PC-9 (cell line): Measurements from ENCODE around the gene ENG. TPM values are rescaled to one million over a fixed set of nuclear protein-coding genes. Genes with fewer than 3 reads are reported as not detected.

Source experiments
- BruUV-seq: library from RNA; stranded (reverse); fragments of 400-500 nt; replicated peaks from 2 replicates; lab custom pipeline; 2021; lab: Mats Ljungman, UMichigan
- CTCF ChIA-PET: fragments of 300-600 bp; sonication (Branson Sonifier 250); formaldehyde crosslinking; loops from one replicate; lab custom pipeline; 2022; ENCODE audit warnings: antibody characterized with exemption; lab: Charles Lee
- POLR2A ChIA-PET: fragments of 300-600 bp; sonication (Branson Sonifier 250); formaldehyde crosslinking; loops from one replicate; lab custom pipeline; 2022; ENCODE audit warnings: antibody characterized with exemption; ENCODE audit not compliant: unreplicated experiment; lab: Charles Lee
- DNase-seq, 2 experiments: peaks; one replicate each; pipeline versions ENCODE4 v3.0.0 to v3.0.0-alpha.2; 2015 to 2022; ENCODE audit warnings: mixed read lengths in 1 of 2
- H2AFZ ChIP-seq: fragments of 200-600 bp; sonication (generic); 2 replicates; pipeline ENCODE4 v1.8.1; 2017; ENCODE audit warnings: antibody characterized with exemption
- H3F3A ChIP-seq: fragments of 200-600 bp; sonication (generic); 2 replicates; pipeline ENCODE4 v1.8.1; 2017; ENCODE audit warnings: antibody characterized with exemption, mild to moderate bottlenecking, low read depth; ENCODE audit not compliant: insufficient read depth
- H3K27ac ChIP-seq: fragments of 200-600 bp; sonication (generic); 2 replicates; pipeline ENCODE4 v1.6.1; 2016; ENCODE audit warnings: mixed run types
- H3K27me3 ChIP-seq: fragments of 200-600 bp; sonication (generic); 2 replicates; pipeline ENCODE4 v1.6.1; 2016; ENCODE audit warnings: low read depth, mixed run types; ENCODE audit not compliant: insufficient read depth
- H3K36me3 ChIP-seq: fragments of 200-600 bp; sonication (generic); 2 replicates; pipeline ENCODE4 v1.6.1; 2016; ENCODE audit warnings: low read depth, mixed run types
- H3K4me1 ChIP-seq: fragments of 200-600 bp; sonication (generic); replicated peaks from 2 replicates; pipeline ENCODE4 v1.6.1; 2016; ENCODE audit warnings: mixed run types; ENCODE audit not compliant: insufficient read depth
- H3K4me2 ChIP-seq: fragments of 200-600 bp; sonication (generic); 2 replicates; pipeline ENCODE4 v1.6.1; 2017; ENCODE audit warnings: mixed run types
- H3K4me3 ChIP-seq: fragments of 200-600 bp; sonication (generic); 2 replicates; pipeline ENCODE4 v1.6.1; 2016; ENCODE audit warnings: mixed run types
- H3K79me2 ChIP-seq: fragments of 200-600 bp; sonication (generic); 2 replicates; pipeline ENCODE4 v1.6.1; 2017; ENCODE audit warnings: low read depth, mixed run types
- H3K9me2 ChIP-seq: fragments of 200-600 bp; sonication (generic); 2 replicates; pipeline ENCODE4 v1.8.1; 2017; ENCODE audit warnings: mild to moderate bottlenecking; ENCODE audit not compliant: insufficient read depth
- H3K9me3 ChIP-seq: fragments of 200-600 bp; sonication (generic); 2 replicates; pipeline ENCODE4 v1.8.1; 2016; ENCODE audit warnings: low read depth; ENCODE audit not compliant: insufficient read depth
- H4K20me1 ChIP-seq: fragments of 200-600 bp; sonication (generic); 2 replicates; pipeline ENCODE4 v1.8.1; 2017; ENCODE audit not compliant: insufficient read depth
- CTCF ChIP-seq: fragments of 200-600 bp; sonication (generic); conservative IDR thresholded peaks from 2 replicates; pipeline ENCODE4 v1.6.1; 2017; ENCODE audit warnings: mixed run types, antibody characterized with exemption, mild to moderate bottlenecking, moderate library complexity
- EZH2 ChIP-seq: fragments of 200-600 bp; sonication (generic); IDR thresholded peaks from 2 replicates; pipeline ENCODE4 v1.8.0; 2017; ENCODE audit warnings: antibody characterized with exemption, low read depth
- intact Hi-C: fragments of 100-400 bp; cut with micrococcal nuclease; formaldehyde crosslinking; loops from one replicate; pipeline ENCODE4 v1.10.0; 2022; ENCODE audit not compliant: unreplicated experiment
- total RNA-seq: library from RNA; stranded (reverse); gene quantifications from 2 replicates; pipeline ENCODE4 v1.2.3, GENCODE V29; 2021

ENG gene
- total RNA-seq, 1 experiment from 2014 or later, result 23.1 TPM

GRCh38 chr9:127770583-127770904 is 83.9 kb downstream of the ENG start:
- H3K9me2 ChIP-seq, result no peaks in the 10 kb centered on the region
- H3K27me3 ChIP-seq, result peaks cover 8% of the 10 kb centered on the region; the same call in 1 of the 2 replicates
- H3K9me3 ChIP-seq, result no peaks in the 10 kb centered on the region
- no peaks in the 10 kb centered on the region for H4K20me1 ChIP-seq
- H3K4me2 ChIP-seq, result peak overlapping the region; percentile 93
- no peaks in the 10 kb centered on the region for H3K36me3 ChIP-seq
- H2AFZ ChIP-seq, result no peak overlapping the region
- peak overlapping the region; percentile 72; the same call in 1 of the 2 replicates for H3K4me3 ChIP-seq
- POLR2A ChIA-PET, result interaction anchor here (0.5 to 1.0 kb wide), 5 partner anchors 25 to 1111 kb away, joined by 3 to 21 read pairs (median 6); partner anchors contain the start of genes KYAT1 and LRRC8A
- H3K79me2 ChIP-seq, result no peaks in the 10 kb centered on the region
- peaks cover 7% of the 10 kb centered on the region for H3K4me1 ChIP-seq
- BruUV-seq, result no TSS peak
- intact Hi-C loops, result no loop called here
- CTCF ChIA-PET, result interaction anchor here (1.5 to 1.9 kb wide), 3 partner anchors 28 to 35 kb away, joined by 6 to 23 read pairs (median 6); partner anchors contain the start of gene TOR2A
- H3F3A ChIP-seq, result peaks cover 14% of the 10 kb centered on the region; the same call in 1 of the 2 replicates
- no peak overlapping the region for H3K27ac ChIP-seq
- no peak for DNase-seq
- TF ChIP-seq CTCF (no peak), EZH2 (no peak)

- TF ChIP-seq CTCF, result no peak
- no peak overlapping the region for H3K4me3 ChIP-seq
- CTCF ChIA-PET, result interaction anchor here (1.5 to 1.9 kb wide), 2 partner anchors 28 to 29 kb away, joined by 6 read pairs; no protein-coding TSS in a partner anchor
- peak overlapping the region; percentile 93 for H3K4me2 ChIP-seq
- intact Hi-C loops, result no loop called here
- no peak overlapping the region for H2AFZ ChIP-seq
- no peaks in the 10 kb centered on the region for H4K20me1 ChIP-seq
- H3K79me2 ChIP-seq, result no peaks in the 10 kb centered on the region
- H3K27ac ChIP-seq, result no peak overlapping the region
- peaks cover 7% of the 10 kb centered on the region for H3K4me1 ChIP-seq
- peaks cover 14% of the 10 kb centered on the region; the same call in 1 of the 2 replicates for H3F3A ChIP-seq
- no peak for DNase-seq
- POLR2A ChIA-PET, result no interaction called here
- H3K9me3 ChIP-seq, result no peaks in the 10 kb centered on the region
- BruUV-seq, result no TSS peak
- peaks cover 6% of the 10 kb centered on the region; the same call in 1 of the 2 replicates for H3K27me3 ChIP-seq
- no peaks in the 10 kb centered on the region for H3K9me2 ChIP-seq
- H3K36me3 ChIP-seq, result no peaks in the 10 kb centered on the region
Observed at GRCh38 chr9:127769929-127770582, 84.4 kb downstream of the ENG start.

- ChIA-PET CTCF (no interaction called here), POLR2A (no interaction called here)
- Histone ChIP-seq H3K4me2 (no peak overlapping the region), H3K36me3 (no peaks in the 10 kb centered on the region), H4K20me1 (no peaks in the 10 kb centered on the region), H3K4me1 (peaks cover 7% of the 10 kb centered on the region), H3K4me3 (no peak overlapping the region), H2AFZ (no peak overlapping the region), H3K9me3 (no peaks in the 10 kb centered on the region), H3K79me2 (no peaks in the 10 kb centered on the region), H3F3A (peaks cover 14% of the 10 kb centered on the region; the same call in 1 of the 2 replicates), H3K27me3 (no peaks in the 10 kb centered on the region; the same call in 1 of the 2 replicates), H3K9me2 (no peaks in the 10 kb centered on the region), H3K27ac (no peak overlapping the region)
- TF ChIP-seq CTCF, result no peak
- TF ChIP-seq EZH2, result no peak
- no peak for DNase-seq
- no TSS peak for BruUV-seq
- intact Hi-C loops, result no loop called here
Observed at GRCh38 chr9:127769101-127769500, 85.4 kb downstream of the ENG start.
